Small intestine (tissue), 7 donors: ENCODE results near the gene LAMA2. TPM values are rescaled to one million over a fixed set of nuclear protein-coding genes. Genes with fewer than 3 reads are reported as not detected.

Experiments
- DNase-seq, 2 donors: peaks; one replicate each; pipeline versions ENCODE4 v3.0.0 to v3.0.0-alpha.2; 2013
- FAIRE-seq: peaks from 2 replicates; lab custom pipeline; 2012; peaks lifted over from hg19 to GRCh38; lab: Jason Lieb, UNC
- H3K27ac ChIP-seq, 3 donors: one replicate each; pipeline ENCODE4 v1.5.1; 2013; ENCODE audit warnings: low read length in 2 of 3, mild to moderate bottlenecking in 2 of 3, control low read depth in 1 of 3, inconsistent platforms in 1 of 3, low read depth in 1 of 3, moderate library complexity in 1 of 3
- H3K27me3 ChIP-seq, 3 donors: one replicate each; pipeline ENCODE4 v1.6.1; 2013; ENCODE audit warnings: low read length in 3 of 3, inconsistent platforms in 1 of 3; ENCODE audit not compliant: control insufficient read depth in 3 of 3, insufficient read depth in 3 of 3
- H3K36me3 ChIP-seq, 3 donors: one replicate each; pipeline ENCODE4 v1.6.1; 2013; ENCODE audit warnings: low read length in 3 of 3, inconsistent platforms in 1 of 3, low read depth in 1 of 3, mild to moderate bottlenecking in 1 of 3, moderate library complexity in 1 of 3; ENCODE audit not compliant: control insufficient read depth in 3 of 3, insufficient read depth in 2 of 3
- H3K4me1 ChIP-seq, 3 donors: one replicate each; pipeline ENCODE4 v1.6.1; 2013; ENCODE audit warnings: low read length in 2 of 3, inconsistent platforms in 1 of 3, low read depth in 1 of 3, mild to moderate bottlenecking in 1 of 3, moderate library complexity in 1 of 3; ENCODE audit not compliant: control insufficient read depth in 3 of 3, insufficient read depth in 2 of 3
- H3K4me3 ChIP-seq, 3 donors: one replicate each; pipeline ENCODE4 v1.5.1; 2013; ENCODE audit warnings: low read length in 3 of 3, control low read depth in 1 of 3, inconsistent platforms in 1 of 3, low read depth in 1 of 3, mild to moderate bottlenecking in 1 of 3, moderate library complexity in 1 of 3
- H3K9me3 ChIP-seq, 2 donors: one replicate each; pipeline ENCODE4 v1.6.1; 2013; ENCODE audit warnings: low read depth in 1 of 2, low read length in 1 of 2; ENCODE audit not compliant: control insufficient read depth in 2 of 2, insufficient read depth in 1 of 2
- WGBS, 3 donors: extraction: QIAGEN DNeasy Blood & Tissue Kit; methylation state at CpG; one replicate each; pipeline ENCODE4 v1.1.7; 2013; 5-methylcytosine and 5-hydroxymethylcytosine counted together
- polyA plus RNA-seq, 4 donors: library from polyadenylated mRNA; stranded (reverse) in 3 of 4; unstranded in 1 of 4; fragments of 200-250 nt in 3 of 4; fragments of 120-200 nt in 1 of 4; gene quantifications; one replicate each; pipeline versions ENCODE4 v1.2.1 to v1.2.3, GENCODE V29; 2013
- donor health status: healthy with polysubstance abuse.
- donor health status: control.
- donor health status: control.
- donor health status: Bipolar disorder and iron deficiency.
- donor health status: healthy.

The LAMA2 gene
- polyA plus RNA-seq, 4 donors, result 0.67 to 12.7 (median 1.1) TPM

DNA sequence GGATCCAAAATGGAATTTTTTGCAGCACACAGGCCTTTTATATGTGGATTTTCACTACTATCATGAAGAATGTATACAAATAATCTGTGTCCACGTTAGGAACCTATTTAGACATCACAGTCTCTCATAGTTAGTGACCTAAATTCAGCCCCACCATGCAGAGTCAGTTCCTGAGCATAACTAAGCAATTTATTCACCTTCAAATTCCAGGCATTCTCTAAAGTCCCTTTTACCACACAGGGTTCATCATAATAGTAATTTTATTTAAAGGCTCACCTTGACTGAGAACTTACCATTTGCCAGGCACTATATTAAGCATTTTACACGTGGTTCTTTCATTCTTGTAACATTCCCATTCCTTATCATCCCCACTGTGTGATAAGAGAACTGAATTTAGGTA, 473.2 kb downstream of the LAMA2 start:
- no peak overlapping the region for H3K27ac ChIP-seq
- H3K4me1 ChIP-seq, result peaks cover 0 to 7% (median 0%) of the 10 kb centered on the region in 3 donors
- peaks cover 0 to 3% (median 0%) of the 10 kb centered on the region in 3 donors for H3K27me3 ChIP-seq
- DNase-seq, result no peak
- no peaks in the 10 kb centered on the region for H3K36me3 ChIP-seq
- H3K4me3 ChIP-seq, result no peak overlapping the region
- H3K9me3 ChIP-seq, result no peaks in the 10 kb centered on the region
- no peak for FAIRE-seq
- 42 to 51% (median 45%) methylated on average over 2 of the region's 2 CpGs for WGBS, 3 donors

DNA sequence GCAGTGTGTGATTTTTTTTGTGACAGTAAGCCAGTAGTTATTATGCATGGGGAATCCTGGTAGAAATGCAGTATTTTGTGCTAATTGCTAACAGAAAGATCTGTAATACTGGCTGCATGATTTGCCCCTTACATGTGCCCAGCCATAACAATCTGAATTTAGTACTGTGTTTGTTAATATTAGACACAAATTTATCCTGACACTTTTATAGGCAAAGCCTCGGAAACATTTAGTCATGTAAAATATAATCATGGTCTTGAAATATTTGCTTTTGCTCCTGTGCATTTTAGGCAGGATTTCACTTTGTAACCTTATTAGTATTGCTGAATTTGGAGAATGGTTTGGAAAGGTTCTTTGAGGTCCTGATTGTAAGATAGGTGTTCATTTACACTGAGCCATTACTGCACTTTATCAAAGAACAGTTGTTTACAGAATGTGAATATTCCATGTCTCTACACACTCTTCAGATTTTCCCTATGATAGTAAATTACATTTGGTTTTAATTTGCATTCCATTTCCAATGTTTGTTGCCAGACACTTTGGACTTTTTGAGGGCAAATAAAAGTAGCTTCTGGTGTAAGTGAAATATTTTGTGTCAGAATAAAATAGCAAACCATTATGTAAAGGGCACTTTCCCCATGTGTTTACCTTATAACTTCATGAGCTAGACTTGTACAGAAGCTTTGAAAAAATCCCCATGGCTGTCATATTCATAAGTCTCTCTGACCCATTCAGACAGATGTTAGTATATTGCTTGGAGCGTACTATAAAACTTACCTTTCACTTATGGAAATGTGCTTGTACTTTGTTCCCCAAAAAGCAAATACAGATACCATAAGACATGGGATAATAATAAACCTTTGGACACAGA, 477.1 kb downstream of the LAMA2 start:
- FAIRE-seq, result no peak
- no peak overlapping the region for H3K27ac ChIP-seq
- H3K4me3 ChIP-seq, result no peak overlapping the region
- peaks cover 0 to 2% (median 0%) of the 10 kb centered on the region in 3 donors for H3K27me3 ChIP-seq
- H3K9me3 ChIP-seq, result no peaks in the 10 kb centered on the region
- WGBS, 3 donors, result 52 to 63% (median 62%) methylated on average over 2 of the region's 2 CpGs
- DNase-seq, result peak; percentile 31 to 67
- H3K4me1 ChIP-seq, result peaks cover 0 to 7% (median 0%) of the 10 kb centered on the region in 3 donors
- H3K36me3 ChIP-seq, result no peaks in the 10 kb centered on the region

DNA sequence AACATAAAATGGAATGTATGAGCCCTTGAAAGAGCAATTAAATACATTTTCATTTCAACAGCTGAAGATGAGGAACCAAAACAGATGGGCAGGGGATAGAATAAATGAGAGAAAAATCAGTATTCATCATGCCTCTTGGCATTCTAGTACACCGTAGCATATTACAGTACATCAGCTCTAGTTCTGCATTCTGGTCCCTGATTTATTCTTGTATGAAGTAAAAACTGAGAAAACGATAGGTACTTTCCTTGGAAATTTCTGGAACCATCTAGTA, 477.7 kb downstream of the LAMA2 start:
- 64 to 80% (median 80%) methylated on average over 2 of the region's 2 CpGs for WGBS, 3 donors
- Histone ChIP-seq H3K36me3 (no peaks in the 10 kb centered on the region), H3K27me3 (peaks cover 0 to 2% (median 0%) of the 10 kb centered on the region in 3 donors), H3K4me1 (peaks cover 0 to 7% (median 0%) of the 10 kb centered on the region in 3 donors), H3K27ac (no peak overlapping the region), H3K4me3 (no peak overlapping the region), H3K9me3 (no peaks in the 10 kb centered on the region)
- DNase-seq, result no peak
- no peak for FAIRE-seq

DNA sequence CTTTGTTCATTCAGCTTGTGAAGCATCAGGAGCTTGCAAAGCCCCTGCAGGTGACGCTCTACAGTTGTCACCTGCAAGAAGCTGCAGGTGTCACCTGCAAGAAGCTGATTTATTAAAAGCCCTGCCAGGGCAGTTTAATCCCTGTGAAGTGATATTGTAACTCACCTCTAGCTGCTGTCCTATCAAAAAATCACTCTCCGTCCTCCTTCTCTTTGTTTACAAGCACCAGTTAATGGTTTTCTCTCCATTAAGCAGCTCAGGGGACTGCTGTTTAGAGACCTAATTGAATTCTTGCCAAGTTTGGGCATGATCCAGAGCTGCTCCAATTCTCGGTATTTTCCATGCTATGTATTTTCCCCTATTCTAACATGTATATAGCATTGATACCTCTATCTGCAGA, 481.1 kb downstream of the LAMA2 start:
- peaks cover 0 to 2% (median 0%) of the 10 kb centered on the region in 3 donors for H3K36me3 ChIP-seq
- H3K27me3 ChIP-seq, result peaks cover 0 to 2% (median 2%) of the 10 kb centered on the region in 3 donors
- FAIRE-seq, result no peak
- H3K27ac ChIP-seq, result no peak overlapping the region
- H3K4me3 ChIP-seq, result no peak overlapping the region
- DNase-seq, result no peak
- 86 to 90% (median 87%) methylated on average over 3 of the region's 3 CpGs for WGBS, 3 donors
- peaks cover 0 to 7% (median 0%) of the 10 kb centered on the region in 3 donors for H3K4me1 ChIP-seq
- H3K9me3 ChIP-seq, result no peaks in the 10 kb centered on the region

DNA sequence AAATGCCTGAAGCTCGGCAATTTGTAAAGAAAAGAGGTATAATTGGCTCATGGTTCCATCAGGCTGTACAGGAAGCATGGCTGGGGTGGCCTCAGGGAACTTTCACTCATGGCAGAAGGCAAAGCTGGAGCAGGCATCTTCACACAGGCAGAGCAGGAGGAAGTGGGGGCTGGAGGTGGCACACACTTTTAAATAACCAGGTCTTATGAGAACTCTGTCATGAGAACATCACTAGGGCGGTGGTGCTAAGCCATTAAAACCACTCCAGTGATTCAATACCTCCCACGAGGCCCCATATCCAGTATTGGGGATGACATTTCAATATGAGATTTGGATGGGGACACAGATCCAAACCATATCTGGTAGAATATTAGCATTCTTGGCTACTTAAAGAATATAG, 481.8 kb downstream of the LAMA2 start:
- peaks cover 0 to 2% (median 2%) of the 10 kb centered on the region in 3 donors for H3K27me3 ChIP-seq
- H3K9me3 ChIP-seq, result no peaks in the 10 kb centered on the region
- FAIRE-seq, result no peak
- 65 to 87% (median 70%) methylated on average over 3 of the region's 3 CpGs for WGBS, 3 donors
- no peak overlapping the region for H3K4me3 ChIP-seq
- peaks cover 0 to 2% (median 0%) of the 10 kb centered on the region in 3 donors for H3K36me3 ChIP-seq
- DNase-seq, result no peak
- H3K4me1 ChIP-seq, result peaks cover 0 to 7% (median 0%) of the 10 kb centered on the region in 3 donors
- no peak overlapping the region for H3K27ac ChIP-seq

DNA sequence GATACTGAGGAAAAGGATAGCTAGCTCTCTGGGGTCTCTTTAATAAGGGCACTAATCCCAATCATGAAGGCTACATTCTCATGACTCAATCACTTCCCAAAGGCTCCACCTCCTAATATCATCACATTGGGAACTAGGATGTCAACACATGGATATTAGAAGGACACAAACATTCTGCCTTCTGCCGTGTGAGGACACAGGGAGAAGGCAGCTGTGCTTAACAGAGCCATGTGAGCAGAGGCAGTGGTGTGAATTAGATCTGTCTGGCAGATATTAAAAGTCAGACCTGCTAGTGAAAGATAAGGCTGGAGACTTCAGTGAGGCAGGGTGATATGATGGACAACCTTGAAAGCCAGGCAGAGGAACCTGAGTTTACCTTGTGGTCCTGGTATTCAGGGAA, 485.1 kb downstream of the LAMA2 start:
- peaks cover 0 to 2% (median 0%) of the 10 kb centered on the region in 3 donors for H3K36me3 ChIP-seq
- 66 to 74% (median 69%) methylated on average over 1 of the region's 1 CpG for WGBS, 3 donors
- H3K4me3 ChIP-seq, result no peak overlapping the region
- no peaks in the 10 kb centered on the region for H3K4me1 ChIP-seq
- FAIRE-seq (no peak), DNase-seq (no peak)
- H3K27me3 ChIP-seq, result peaks cover 0 to 2% (median 2%) of the 10 kb centered on the region in 3 donors
- H3K9me3 ChIP-seq, result no peaks in the 10 kb centered on the region
- H3K27ac ChIP-seq, result no peak overlapping the region

DNA sequence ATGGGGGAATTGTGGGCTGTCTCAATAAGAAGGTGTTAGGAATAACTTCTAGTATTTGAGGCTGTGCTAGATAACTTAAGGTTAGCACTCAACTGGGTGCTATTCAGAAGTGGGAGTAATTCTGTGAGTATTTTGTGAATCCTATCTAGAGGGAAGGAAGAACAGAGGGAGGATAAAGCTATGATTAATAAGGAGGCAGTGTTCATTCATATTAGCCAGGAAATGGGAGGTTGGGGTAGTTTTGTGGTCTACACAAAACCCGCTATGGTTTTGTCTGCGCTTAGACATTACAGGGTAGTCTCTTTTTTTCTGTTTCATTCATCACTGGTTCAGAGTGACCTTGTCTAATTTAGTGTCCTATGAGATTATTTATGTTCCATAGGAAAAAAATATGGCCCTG, 486.0 kb downstream of the LAMA2 start:
- 84 to 87% (median 85%) methylated on average over 2 of the region's 2 CpGs for WGBS, 3 donors
- H3K36me3 ChIP-seq, result peaks cover 0 to 2% (median 0%) of the 10 kb centered on the region in 3 donors
- H3K27me3 ChIP-seq, result peaks cover 0 to 2% (median 0%) of the 10 kb centered on the region in 3 donors
- no peak overlapping the region for H3K4me3 ChIP-seq
- no peaks in the 10 kb centered on the region for H3K9me3 ChIP-seq
- H3K4me1 ChIP-seq, result no peaks in the 10 kb centered on the region
- no peak overlapping the region for H3K27ac ChIP-seq
- DNase-seq (no peak), FAIRE-seq (no peak)

DNA sequence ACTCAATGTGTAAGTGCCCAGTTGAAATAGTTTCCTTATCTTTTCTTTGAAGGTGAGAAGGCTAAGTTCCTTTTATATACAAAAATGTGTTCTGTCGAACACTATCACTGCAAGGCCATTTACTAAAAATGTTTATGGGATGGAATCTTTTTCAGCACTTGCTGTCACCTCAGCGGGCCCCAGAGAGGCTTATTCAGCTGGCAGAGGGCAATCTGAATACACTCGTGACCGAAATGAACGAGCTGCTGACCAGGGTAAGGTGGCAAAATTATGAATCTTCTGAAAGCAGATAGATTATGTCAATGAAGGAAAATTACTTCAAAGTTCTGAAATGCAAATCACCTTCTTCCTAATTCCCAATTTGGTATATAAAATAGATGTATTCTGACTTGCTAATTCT, 486.8 kb downstream of the LAMA2 start:
- WGBS, 3 donors, result 75 to 80% (median 79%) methylated on average over 5 of the region's 5 CpGs
- no peak overlapping the region for H3K4me3 ChIP-seq

More for the DNA sequence above, 486.8 kb downstream of the LAMA2 start:
- peaks cover 0 to 2% (median 0%) of the 10 kb centered on the region in 3 donors for H3K36me3 ChIP-seq
- H3K9me3 ChIP-seq, result no peaks in the 10 kb centered on the region
- FAIRE-seq (no peak), DNase-seq (no peak)
- H3K27me3 ChIP-seq, result peaks cover 0 to 2% (median 0%) of the 10 kb centered on the region in 3 donors
- H3K4me1 ChIP-seq, result no peaks in the 10 kb centered on the region
- no peak overlapping the region for H3K27ac ChIP-seq
